ENCODE data around the gene OLAH. TPM values are rescaled to one million over a fixed set of nuclear protein-coding genes. Genes with fewer than 3 reads are reported as not detected.

The OLAH gene
- total and polyA plus RNA-seq, 8 donors: 0.53 to 1.6 TPM; not detected in 6

DNA sequence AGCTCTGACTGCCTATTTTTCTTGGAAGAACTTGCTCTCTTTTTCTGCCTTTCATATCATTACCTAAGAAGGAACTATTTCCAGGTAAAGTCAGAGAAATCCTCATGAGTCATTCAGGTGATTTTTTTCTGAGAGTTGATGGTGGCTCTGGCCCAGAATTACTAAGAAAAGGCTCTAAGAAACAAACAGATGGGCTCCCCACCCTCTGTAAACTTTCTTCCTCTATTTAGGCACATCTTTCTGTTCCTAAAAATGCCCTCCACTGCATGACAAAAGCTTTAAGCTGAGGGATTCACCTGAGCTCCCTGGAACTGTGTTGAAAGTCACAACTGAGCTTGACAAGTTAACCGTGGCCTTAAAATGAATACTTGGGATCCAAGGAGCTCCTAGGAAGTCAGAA is 1.6 kb downstream of the OLAH start:
- DNase-seq: no peak
- 65 to 89% (median 82%) methylated on average over 1 of the region's 1 CpG for WGBS, 5 donors
- no peak overlapping the region for H3K27ac ChIP-seq
- no peak overlapping the region for H3K4me3 ChIP-seq
- H3K27me3 ChIP-seq: no peaks in the 10 kb centered on the region
- TF ChIP-seq EP300 (IDR thresholded peaks at IDR 0.05) (no peak), POLR2A (IDR thresholded peaks at IDR 0.05) (no peak), CTCF (IDR thresholded peaks at IDR 0.05) (no peak)
- H3K36me3 ChIP-seq: no peaks in the 10 kb centered on the region
- H3K4me1 ChIP-seq: no peaks in the 10 kb centered on the region
- no peaks in the 10 kb centered on the region for H3K9me3 ChIP-seq
- intact Hi-C loops (cut with DNase I; ENCODE audit: low total_unique reads): no loop called here

DNA sequence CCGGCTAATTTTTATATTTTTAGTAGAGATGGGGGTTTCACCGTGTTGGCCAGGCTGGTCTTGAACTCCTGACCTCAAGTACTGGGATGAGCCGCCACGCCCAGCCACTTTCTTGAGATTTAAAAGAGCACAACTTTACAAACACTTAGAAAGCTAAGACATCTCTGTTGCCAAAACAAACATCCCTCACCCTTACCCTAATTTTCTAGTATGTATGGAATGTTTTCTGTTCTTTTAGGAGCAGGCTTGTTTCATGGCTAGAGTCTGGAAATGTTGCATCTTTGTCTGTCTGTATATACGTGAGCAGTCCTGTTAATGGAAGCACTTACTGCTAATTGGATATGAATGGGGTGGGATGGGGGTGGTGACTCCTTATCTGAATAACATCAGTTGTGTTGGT is 2.9 kb downstream of the OLAH start:
- no peaks in the 10 kb centered on the region for H3K27me3 ChIP-seq
- H3K4me3 ChIP-seq: no peak overlapping the region
- no peak for TF ChIP-seq CTCF (IDR thresholded peaks at IDR 0.05)
- no peak for TF ChIP-seq POLR2A (IDR thresholded peaks at IDR 0.05)
- no peak for TF ChIP-seq EP300 (IDR thresholded peaks at IDR 0.05)
- TF ChIP-seq POLR2AphosphoS5 (IDR thresholded peaks at IDR 0.05): no peak
- H3K9me3 ChIP-seq: no peaks in the 10 kb centered on the region
- no peak overlapping the region for H3K27ac ChIP-seq
- no peaks in the 10 kb centered on the region for H3K36me3 ChIP-seq
- 60 to 74% (median 70%) methylated on average over 5 of the region's 5 CpGs for WGBS, 5 donors
- DNase-seq: peak in 1 of 2 donors; percentile 13
- intact Hi-C loops (cut with DNase I; ENCODE audit: low total_unique reads): no loop called here
- H3K4me1 ChIP-seq: no peaks in the 10 kb centered on the region

DNA sequence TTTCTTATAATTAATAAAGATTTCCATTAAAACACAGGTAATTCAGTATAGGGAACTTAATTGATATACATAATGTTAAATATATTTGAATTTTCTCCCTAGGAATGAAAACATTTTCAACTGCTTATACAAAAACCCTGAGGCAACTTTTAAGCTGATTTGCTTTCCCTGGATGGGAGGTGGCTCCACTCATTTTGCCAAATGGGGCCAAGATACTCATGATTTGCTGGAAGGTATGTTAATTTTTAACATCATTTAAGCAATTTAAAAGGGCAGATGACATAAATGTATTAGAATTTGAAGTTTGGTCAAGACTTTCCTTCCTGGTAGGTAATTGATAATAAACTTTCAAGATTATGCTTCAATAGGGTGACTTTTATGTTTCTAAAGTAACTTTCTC is 5.8 kb downstream of the OLAH start:
- DNase-seq: no peak
- no peaks in the 10 kb centered on the region for H3K27me3 ChIP-seq
- TF ChIP-seq POLR2AphosphoS5 (IDR thresholded peaks at IDR 0.05) (no peak), EP300 (IDR thresholded peaks at IDR 0.05) (no peak), POLR2A (IDR thresholded peaks at IDR 0.05) (no peak), CTCF (IDR thresholded peaks at IDR 0.05) (no peak)
- H3K27ac ChIP-seq: no peak overlapping the region
- intact Hi-C loops (cut with DNase I; ENCODE audit: low total_unique reads): no loop called here
- H3K9me3 ChIP-seq: no peaks in the 10 kb centered on the region
- H3K4me3 ChIP-seq: no peak overlapping the region
- H3K4me1 ChIP-seq: no peaks in the 10 kb centered on the region
- no peaks in the 10 kb centered on the region for H3K36me3 ChIP-seq

- TF ChIP-seq EP300 (IDR thresholded peaks at IDR 0.05) (no peak), CTCF (IDR thresholded peaks at IDR 0.05) (no peak), POLR2A (IDR thresholded peaks at IDR 0.05) (no peak), POLR2AphosphoS5 (IDR thresholded peaks at IDR 0.05) (no peak)
- WGBS, 5 donors: 78 to 91% (median 88%) methylated on average over 7 of the region's 7 CpGs
These were observed 8.4 kb downstream of the OLAH start for GRCh38 chr10:15052121-15052520.

More at GRCh38 chr10:15052121-15052520, 8.4 kb downstream of the OLAH start:
- Histone ChIP-seq H3K27ac (no peak overlapping the region), H3K9me3 (no peaks in the 10 kb centered on the region), H3K4me3 (no peak overlapping the region), H3K4me1 (no peaks in the 10 kb centered on the region), H3K36me3 (no peaks in the 10 kb centered on the region), H3K27me3 (no peaks in the 10 kb centered on the region)
- DNase-seq: no peak
- intact Hi-C loops (cut with DNase I; ENCODE audit: low total_unique reads): no loop called here
